Loucy (cell line): ENCODE results near the gene KYNU.

Source experiments
- H2AFZ ChIP-seq: fragments of 200-600 bp; sonication (generic); 2 replicates; pipeline ENCODE4 v1.6.0; 2016; ENCODE audit warnings: antibody characterized with exemption, mild to moderate bottlenecking, low read length, moderate library complexity
- H3F3A ChIP-seq: fragments of 200-600 bp; 2 replicates; pipeline ENCODE4 v1.6.0; 2016; ENCODE audit warnings: antibody characterized with exemption, low read depth, mild to moderate bottlenecking
- H3K27me3 ChIP-seq: fragments of 200-600 bp; sonication (generic); 2 replicates; pipeline ENCODE4 v1.6.1; 2014; ENCODE audit warnings: low read length, mild to moderate bottlenecking; ENCODE audit not compliant: insufficient read depth, poor library complexity, severe bottlenecking
- H3K36me3 ChIP-seq: fragments of 200-600 bp; sonication (generic); 2 replicates; pipeline ENCODE4 v1.6.1; 2016; ENCODE audit warnings: low read length; ENCODE audit not compliant: insufficient read depth
- H3K4me1 ChIP-seq: fragments of 200-600 bp; sonication (generic); 2 replicates; pipeline ENCODE4 v1.5.1; 2014; ENCODE audit warnings: low read length, mild to moderate bottlenecking; ENCODE audit not compliant: insufficient read depth, poor library complexity, severe bottlenecking
- H3K4me2 ChIP-seq: fragments of 200-600 bp; sonication (generic); 2 replicates; pipeline ENCODE4 v1.6.0; 2014; ENCODE audit warnings: antibody characterized with exemption, low read length, low read depth, mild to moderate bottlenecking; ENCODE audit not compliant: poor library complexity, severe bottlenecking
- H3K4me3 ChIP-seq: fragments of 200-600 bp; sonication (generic); 2 replicates; pipeline ENCODE4 v1.5.1; 2014; ENCODE audit warnings: low read length, mild to moderate bottlenecking, mixed read lengths; ENCODE audit not compliant: poor library complexity, severe bottlenecking
- H3K79me2 ChIP-seq: fragments of 200-600 bp; sonication (generic); 2 replicates; pipeline ENCODE4 v1.6.1; 2014; ENCODE audit warnings: low read length; ENCODE audit not compliant: insufficient read depth
- H3K9ac ChIP-seq: fragments of 200-600 bp; sonication (generic); 2 replicates; pipeline ENCODE4 v1.6.0; 2014; ENCODE audit warnings: mild to moderate bottlenecking, low read depth, low read length, moderate library complexity; ENCODE audit not compliant: poor library complexity, severe bottlenecking
- H3K9me2 ChIP-seq: fragments of 200-600 bp; sonication (generic); replicated peaks from 2 replicates; pipeline ENCODE4 v1.6.1; 2016; ENCODE audit warnings: low read depth, low read length, mixed read lengths
- H3K9me3 ChIP-seq: fragments of 200-600 bp; sonication (generic); 2 replicates; pipeline ENCODE4 v1.6.1; 2014; ENCODE audit warnings: mild to moderate bottlenecking, antibody characterized with exemption, low read length, low read depth; ENCODE audit not compliant: insufficient read depth
- H4K20me1 ChIP-seq: fragments of 200-600 bp; sonication (generic); 2 replicates; pipeline ENCODE4 v1.6.0; 2014; ENCODE audit warnings: antibody characterized with exemption, low read length, mild to moderate bottlenecking; ENCODE audit not compliant: insufficient read depth, poor library complexity, severe bottlenecking
- EZH2phosphoT487 ChIP-seq: fragments of 200-600 bp; IDR thresholded peaks from 2 replicates; pipeline ENCODE4 v1.6.1; 2018; ENCODE audit warnings: antibody characterized with exemption, mild to moderate bottlenecking, moderate library complexity, borderline replicate concordance
- TF ChIP-seq, protein P1 (sequence below): fragments of 200-600 bp; sonication (generic); conservative IDR thresholded peaks from 2 replicates; pipeline ENCODE4 v1.5.1; 2014; ENCODE audit warnings: mild to moderate bottlenecking, antibody characterized with exemption, low read length

KYNU gene

DNA sequence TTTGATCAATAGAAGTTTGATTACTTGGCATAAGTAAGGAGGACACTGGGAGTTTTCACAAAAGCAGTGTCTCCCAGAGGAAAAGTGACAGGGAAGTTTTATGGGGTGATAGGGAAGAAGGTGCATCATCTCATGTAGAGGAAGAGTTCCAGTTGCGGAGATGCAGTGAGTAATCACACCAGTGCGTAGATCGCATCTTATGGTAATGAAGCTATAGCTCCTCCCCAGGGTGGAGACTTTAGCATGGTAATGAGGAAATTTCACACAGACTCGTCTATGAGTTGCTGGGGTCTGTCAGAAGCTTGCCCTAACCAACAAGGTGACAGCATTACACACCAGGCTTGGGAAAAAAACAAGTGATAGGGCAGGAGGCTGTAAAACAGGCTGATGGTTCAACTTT is 49.0 kb downstream of the KYNU start:
- H3K4me3 ChIP-seq, result no peak overlapping the region
- no peaks in the 10 kb centered on the region for H3K27me3 ChIP-seq
- H3K9me3 ChIP-seq, result no peaks in the 10 kb centered on the region
- no peaks in the 10 kb centered on the region for H3K79me2 ChIP-seq
- no peak overlapping the region; the same call in 1 of the 2 replicates for H2AFZ ChIP-seq
- H3K9me2 ChIP-seq, result no peaks in the 10 kb centered on the region
- no peaks in the 10 kb centered on the region for H3F3A ChIP-seq
- H3K4me1 ChIP-seq, result no peaks in the 10 kb centered on the region
- TF ChIP-seq, protein P1, sequence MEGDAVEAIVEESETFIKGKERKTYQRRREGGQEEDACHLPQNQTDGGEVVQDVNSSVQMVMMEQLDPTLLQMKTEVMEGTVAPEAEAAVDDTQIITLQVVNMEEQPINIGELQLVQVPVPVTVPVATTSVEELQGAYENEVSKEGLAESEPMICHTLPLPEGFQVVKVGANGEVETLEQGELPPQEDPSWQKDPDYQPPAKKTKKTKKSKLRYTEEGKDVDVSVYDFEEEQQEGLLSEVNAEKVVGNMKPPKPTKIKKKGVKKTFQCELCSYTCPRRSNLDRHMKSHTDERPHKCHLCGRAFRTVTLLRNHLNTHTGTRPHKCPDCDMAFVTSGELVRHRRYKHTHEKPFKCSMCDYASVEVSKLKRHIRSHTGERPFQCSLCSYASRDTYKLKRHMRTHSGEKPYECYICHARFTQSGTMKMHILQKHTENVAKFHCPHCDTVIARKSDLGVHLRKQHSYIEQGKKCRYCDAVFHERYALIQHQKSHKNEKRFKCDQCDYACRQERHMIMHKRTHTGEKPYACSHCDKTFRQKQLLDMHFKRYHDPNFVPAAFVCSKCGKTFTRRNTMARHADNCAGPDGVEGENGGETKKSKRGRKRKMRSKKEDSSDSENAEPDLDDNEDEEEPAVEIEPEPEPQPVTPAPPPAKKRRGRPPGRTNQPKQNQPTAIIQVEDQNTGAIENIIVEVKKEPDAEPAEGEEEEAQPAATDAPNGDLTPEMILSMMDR, result no peak
- no peak for TF ChIP-seq EZH2phosphoT487
- H4K20me1 ChIP-seq, result no peaks in the 10 kb centered on the region
- no peak overlapping the region for H3K9ac ChIP-seq
- no peak overlapping the region for H3K4me2 ChIP-seq
- no peaks in the 10 kb centered on the region for H3K36me3 ChIP-seq

DNA sequence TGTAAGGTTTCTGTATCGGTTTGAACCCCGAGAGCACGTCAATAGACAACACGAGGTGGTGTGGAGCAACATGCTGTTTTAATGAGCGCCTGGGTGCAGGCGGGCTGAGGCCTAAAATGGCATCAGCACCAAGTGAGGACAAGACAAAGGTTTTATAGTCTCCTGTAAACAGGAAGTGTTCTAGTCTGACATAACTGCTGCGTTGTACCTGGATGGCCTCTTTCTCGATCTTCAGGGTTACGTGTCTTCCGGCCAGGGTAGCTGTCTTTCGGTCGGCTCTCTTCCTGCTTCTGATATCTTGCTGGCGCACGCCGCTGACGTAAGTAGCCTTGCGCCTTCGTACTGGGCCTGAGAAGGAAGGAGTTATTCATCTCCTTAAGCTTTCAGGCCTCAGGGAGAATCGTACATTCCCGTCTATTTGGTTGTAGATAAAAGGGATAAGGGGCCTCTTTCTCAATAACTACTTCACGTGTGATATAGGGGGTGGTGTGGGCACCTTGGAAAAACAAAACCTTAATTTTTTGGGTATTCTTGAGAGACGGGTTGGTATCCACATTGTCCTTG is 53.5 kb downstream of the KYNU start:
- Histone ChIP-seq H3K4me2 (no peak overlapping the region), H3K9me2 (no peaks in the 10 kb centered on the region), H4K20me1 (no peaks in the 10 kb centered on the region), H3K36me3 (no peaks in the 10 kb centered on the region), H3K9ac (no peak overlapping the region), H3K4me3 (no peak overlapping the region), H3K4me1 (no peaks in the 10 kb centered on the region), H3F3A (no peaks in the 10 kb centered on the region), H2AFZ (no peak overlapping the region), H3K79me2 (no peaks in the 10 kb centered on the region), H3K9me3 (no peaks in the 10 kb centered on the region), H3K27me3 (no peaks in the 10 kb centered on the region)
- no peak for TF ChIP-seq EZH2phosphoT487
- TF ChIP-seq, protein P1, result no peak

DNA sequence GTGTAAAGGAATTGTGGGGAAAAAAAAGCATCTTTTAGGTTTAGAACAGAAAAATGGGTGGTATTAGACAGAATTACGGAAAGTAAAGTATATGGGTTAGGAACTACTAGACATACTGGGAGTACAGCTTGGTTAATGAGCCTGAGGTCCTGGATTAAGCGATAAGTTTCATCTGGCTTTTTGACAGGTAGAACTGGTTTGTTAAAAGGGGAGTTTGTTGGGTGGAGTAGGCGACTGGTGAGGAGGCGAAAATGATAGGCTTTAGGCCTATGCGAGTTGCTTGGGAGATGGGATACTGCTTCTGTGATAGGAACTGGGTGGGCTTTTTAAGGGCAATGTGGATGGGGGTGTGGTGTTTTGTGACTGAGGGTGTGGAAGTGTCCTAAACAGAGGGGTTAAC is 56.5 kb downstream of the KYNU start:
- Histone ChIP-seq H3K9me2 (no peaks in the 10 kb centered on the region), H3K27me3 (no peaks in the 10 kb centered on the region)

More for the DNA sequence above, 56.5 kb downstream of the KYNU start:
- H4K20me1 ChIP-seq, result no peaks in the 10 kb centered on the region
- no peak overlapping the region for H3K9ac ChIP-seq
- no peak overlapping the region for H2AFZ ChIP-seq
- no peak overlapping the region for H3K4me3 ChIP-seq
- no peaks in the 10 kb centered on the region for H3F3A ChIP-seq
- no peaks in the 10 kb centered on the region for H3K36me3 ChIP-seq
- H3K79me2 ChIP-seq, result no peaks in the 10 kb centered on the region
- H3K4me2 ChIP-seq, result no peak overlapping the region
- H3K9me3 ChIP-seq, result no peaks in the 10 kb centered on the region
- no peak for TF ChIP-seq EZH2phosphoT487
- TF ChIP-seq, protein P1, result no peak
- H3K4me1 ChIP-seq, result no peaks in the 10 kb centered on the region
